Parathyroid adenoma (tissue), 2 donors: ENCODE results near the gene MCTP2.
A peak's percentile ranks its signal among the peaks of the same experiment; 100 is the strongest.

Experiments used
- H2AFZ ChIP-seq: fragments of 300-600 bp; sonication (generic); one replicate; pipeline ENCODE4 v1.7.0; 2017; ENCODE audit warnings: antibody characterized with exemption, mild to moderate bottlenecking
- H3K27ac ChIP-seq: fragments of 300-600 bp; sonication (generic); one replicate; pipeline ENCODE4 v1.7.0; 2017
- H3K27me3 ChIP-seq: fragments of 300-600 bp; sonication (generic); one replicate; pipeline ENCODE4 v1.7.0; 2017; ENCODE audit warnings: low read length; ENCODE audit not compliant: control insufficient read depth, insufficient read depth
- H3K36me3 ChIP-seq: fragments of 300-600 bp; sonication (generic); one replicate; pipeline ENCODE4 v1.7.0; 2017; ENCODE audit warnings: low read length; ENCODE audit not compliant: control insufficient read depth, insufficient read depth
- H3K4me1 ChIP-seq: fragments of 300-600 bp; sonication (generic); one replicate; pipeline ENCODE4 v1.7.0; 2017; ENCODE audit warnings: control low read depth
- H3K4me2 ChIP-seq: fragments of 300-600 bp; sonication (generic); one replicate; pipeline ENCODE4 v1.7.0; 2017; ENCODE audit warnings: low read length
- H3K4me3 ChIP-seq: fragments of 300-600 bp; sonication (generic); one replicate; pipeline ENCODE4 v1.7.0; 2017; ENCODE audit warnings: low read depth, low read length
- H3K79me2 ChIP-seq: fragments of 300-600 bp; sonication (generic); one replicate; pipeline ENCODE4 v1.7.0; 2017; ENCODE audit warnings: control low read depth
- H3K9ac ChIP-seq: fragments of 300-600 bp; sonication (generic); one replicate; pipeline ENCODE4 v1.7.0; 2017; ENCODE audit warnings: mild to moderate bottlenecking
- H3K9me3 ChIP-seq: fragments of 300-600 bp; sonication (generic); one replicate; pipeline ENCODE4 v1.7.0; 2017; ENCODE audit warnings: low read length; ENCODE audit not compliant: control insufficient read depth
- CTCF ChIP-seq: fragments of 300-600 bp; sonication (generic); IDR thresholded peaks from one replicate; pipeline ENCODE4 v1.7.0; 2017; ENCODE audit warnings: antibody characterized with exemption, mild to moderate bottlenecking
- donor health status: primary hyperparathyroidism.

MCTP2 gene

GRCh38 chr15:94229591-94230369, 1.6 kb upstream of the MCTP2 start:
- H3K27ac ChIP-seq, result no peak overlapping the region

GRCh38 chr15:94230431-94230882, 904 bp upstream of the MCTP2 start:
- Histone ChIP-seq H3K9me3 (no peaks in the 10 kb centered on the region), H3K36me3 (no peaks in the 10 kb centered on the region), H3K27me3 (no peaks in the 10 kb centered on the region), H3K4me3 (peak overlapping the region; percentile 62), H3K4me2 (peak overlapping the region; percentile 80), H2AFZ (peak overlapping the region; percentile 90), H3K4me1 (no peaks in the 10 kb centered on the region), H3K27ac (peak overlapping the region; percentile 74), H3K79me2 (no peaks in the 10 kb centered on the region), H3K9ac (no peak overlapping the region)
- no peak for TF ChIP-seq CTCF

More at GRCh38 chr15:94229591-94230369, 1.6 kb upstream of the MCTP2 start:
- no peak for TF ChIP-seq CTCF
- no peak overlapping the region for H3K4me3 ChIP-seq
- H3K9me3 ChIP-seq, result no peaks in the 10 kb centered on the region
- no peaks in the 10 kb centered on the region for H3K4me1 ChIP-seq
- H3K27me3 ChIP-seq, result no peaks in the 10 kb centered on the region
- H2AFZ ChIP-seq, result no peak overlapping the region
- H3K9ac ChIP-seq, result no peak overlapping the region
- H3K4me2 ChIP-seq, result no peak overlapping the region
- no peaks in the 10 kb centered on the region for H3K79me2 ChIP-seq
- H3K36me3 ChIP-seq, result no peaks in the 10 kb centered on the region

GRCh38 chr15:94231723-94232468, 535 bp downstream of the MCTP2 start:
- Histone ChIP-seq H3K36me3 (no peaks in the 10 kb centered on the region), H3K9me3 (no peaks in the 10 kb centered on the region), H3K4me2 (peak overlapping the region; percentile 80), H3K27me3 (no peaks in the 10 kb centered on the region), H3K4me1 (no peaks in the 10 kb centered on the region), H2AFZ (peak overlapping the region; percentile 90), H3K4me3 (peak overlapping the region; percentile 62), H3K27ac (peak overlapping the region; percentile 74), H3K79me2 (peaks cover 4% of the 10 kb centered on the region), H3K9ac (no peak overlapping the region)
- TF ChIP-seq CTCF, result no peak

GRCh38 chr15:94233441-94233840, 2.1 kb downstream of the MCTP2 start:
- TF ChIP-seq CTCF, result no peak
- no peaks in the 10 kb centered on the region for H3K9me3 ChIP-seq
- H3K4me3 ChIP-seq, result no peak overlapping the region
- H2AFZ ChIP-seq, result no peak overlapping the region
- H3K36me3 ChIP-seq, result no peaks in the 10 kb centered on the region
- H3K4me2 ChIP-seq, result no peak overlapping the region
- H3K9ac ChIP-seq, result no peak overlapping the region
- no peak overlapping the region for H3K27ac ChIP-seq
- no peaks in the 10 kb centered on the region for H3K4me1 ChIP-seq
- H3K79me2 ChIP-seq, result peaks cover 4% of the 10 kb centered on the region
- no peaks in the 10 kb centered on the region for H3K27me3 ChIP-seq
